Effector memory CD4-positive, alpha-beta T cell (primary cell): ENCODE results near the gene ABCG5.

Source experiments
- DNase-seq, 3 donors: peaks; one replicate each; pipeline ENCODE4 v3.0.0-alpha.2; 2020
- H3K27ac ChIP-seq: 2 replicates; pipeline ENCODE4 v1.7.0; 2013; ENCODE audit warnings: mild to moderate bottlenecking, low read length, moderate library complexity; ENCODE audit not compliant: insufficient read depth, poor library complexity, severe bottlenecking
- H3K27me3 ChIP-seq: replicated peaks from 2 replicates; pipeline ENCODE4 v1.7.0; 2013; ENCODE audit warnings: mild to moderate bottlenecking, low read length; ENCODE audit not compliant: insufficient read depth, control insufficient read depth, poor library complexity, severe bottlenecking
- H3K36me3 ChIP-seq: 2 replicates; pipeline ENCODE4 v1.7.0; 2013; ENCODE audit warnings: mild to moderate bottlenecking, low read length, moderate library complexity; ENCODE audit not compliant: control insufficient read depth, insufficient read depth
- H3K4me1 ChIP-seq: 2 replicates; pipeline ENCODE4 v1.7.0; 2013; ENCODE audit warnings: low read length, mild to moderate bottlenecking; ENCODE audit not compliant: control insufficient read depth, insufficient read depth, poor library complexity, severe bottlenecking
- H3K4me3 ChIP-seq: 2 replicates; pipeline ENCODE4 v1.7.0; 2013; ENCODE audit warnings: low read length, low read depth, mild to moderate bottlenecking; ENCODE audit not compliant: insufficient read depth, poor library complexity, severe bottlenecking
- H3K9me3 ChIP-seq: 2 replicates; pipeline ENCODE4 v1.7.0; 2013; ENCODE audit warnings: mild to moderate bottlenecking, low read length, moderate library complexity; ENCODE audit not compliant: control insufficient read depth

Gene ABCG5

DNA sequence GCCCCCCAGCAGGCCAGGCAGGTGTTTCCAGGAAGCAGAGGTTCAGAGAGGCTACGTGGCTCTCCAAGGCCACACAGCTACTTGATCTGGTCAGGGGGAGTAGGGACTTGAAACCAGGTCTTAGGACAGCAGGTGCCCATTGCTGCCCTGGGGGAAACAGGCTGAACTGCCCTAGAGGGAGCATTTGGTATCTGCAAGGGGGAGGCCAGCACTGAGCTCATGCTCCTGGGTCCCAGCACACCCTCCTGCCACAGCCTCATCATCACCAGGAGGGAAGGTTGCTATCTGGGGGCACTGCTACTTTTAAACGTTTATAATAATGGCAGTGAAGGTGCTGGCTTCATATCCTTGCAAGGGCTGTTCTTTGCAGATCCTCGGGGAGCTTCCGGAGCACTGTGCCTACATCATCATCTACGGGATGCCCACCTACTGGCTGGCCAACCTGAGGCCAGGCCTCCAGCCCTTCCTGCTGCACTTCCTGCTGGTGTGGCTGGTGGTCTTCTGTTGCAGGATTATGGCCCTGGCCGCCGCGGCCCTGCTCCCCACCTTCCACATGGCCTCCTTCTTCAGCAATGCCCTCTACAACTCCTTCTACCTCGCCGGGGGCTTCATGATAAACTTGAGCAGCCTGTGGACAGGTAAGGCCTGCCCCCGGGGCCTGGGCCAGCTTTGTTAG is 36.3 kb upstream of the ABCG5 start:
- Histone ChIP-seq H3K27ac (no peak overlapping the region), H3K4me1 (no peaks in the 10 kb centered on the region)

DNA sequence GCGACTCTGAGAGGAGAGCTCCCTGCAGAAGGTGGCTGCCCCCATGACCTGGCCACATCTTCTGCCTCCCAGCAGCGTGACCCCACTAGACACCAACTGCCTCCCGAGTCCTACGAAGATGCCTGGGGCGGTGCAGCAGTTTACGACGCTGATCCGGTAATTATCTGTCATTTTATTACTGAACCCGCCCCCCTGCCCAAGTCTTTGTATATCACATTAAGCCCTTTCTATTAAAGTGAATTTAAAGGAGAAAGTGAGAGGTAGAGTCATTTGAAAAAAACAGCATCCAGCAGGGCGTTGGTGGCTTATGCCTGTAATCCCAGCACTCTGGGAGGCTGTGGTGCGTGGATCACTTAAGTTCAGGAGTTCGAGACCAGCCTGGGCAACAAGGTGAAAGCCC is 33.5 kb upstream of the ABCG5 start:
- DNase-seq = no peak
- Histone ChIP-seq H3K9me3 (no peaks in the 10 kb centered on the region), H3K27me3 (no peaks in the 10 kb centered on the region), H3K4me1 (no peaks in the 10 kb centered on the region), H3K27ac (no peak overlapping the region), H3K36me3 (no peaks in the 10 kb centered on the region), H3K4me3 (no peak overlapping the region)

More for the DNA sequence above, 36.3 kb upstream of the ABCG5 start:
- H3K9me3 ChIP-seq = no peaks in the 10 kb centered on the region
- no peaks in the 10 kb centered on the region for H3K27me3 ChIP-seq
- H3K36me3 ChIP-seq = no peaks in the 10 kb centered on the region
- no peak for DNase-seq
- H3K4me3 ChIP-seq = no peak overlapping the region

GRCh38 chr2:43855292-43855691 is 16.7 kb upstream of the ABCG5 start:
- no peak overlapping the region for H3K4me3 ChIP-seq
- DNase-seq = no peak
- no peaks in the 10 kb centered on the region for H3K4me1 ChIP-seq
- H3K9me3 ChIP-seq = no peaks in the 10 kb centered on the region
- H3K27me3 ChIP-seq = peaks cover 4% of the 10 kb centered on the region
- no peak overlapping the region for H3K27ac ChIP-seq
- no peaks in the 10 kb centered on the region for H3K36me3 ChIP-seq

- Histone ChIP-seq H3K27ac (no peak overlapping the region), H3K9me3 (no peaks in the 10 kb centered on the region), H3K36me3 (no peaks in the 10 kb centered on the region), H3K4me3 (no peak overlapping the region), H3K4me1 (no peaks in the 10 kb centered on the region), H3K27me3 (peaks cover 4% of the 10 kb centered on the region)
- no peak for DNase-seq
These were observed 16.0 kb upstream of the ABCG5 start for GRCh38 chr2:43854671-43855070.

GRCh38 chr2:43853141-43854081 is 14.8 kb upstream of the ABCG5 start:
- Histone ChIP-seq H3K27me3 (peaks cover 4% of the 10 kb centered on the region), H3K27ac (no peak overlapping the region), H3K36me3 (no peaks in the 10 kb centered on the region), H3K4me1 (no peaks in the 10 kb centered on the region), H3K9me3 (no peaks in the 10 kb centered on the region), H3K4me3 (no peak overlapping the region)
- no peak for DNase-seq

GRCh38 chr2:43852196-43852730 is 13.6 kb upstream of the ABCG5 start:
- H3K36me3 ChIP-seq = no peaks in the 10 kb centered on the region
- no peak overlapping the region for H3K4me3 ChIP-seq
- H3K27ac ChIP-seq = no peak overlapping the region
- H3K9me3 ChIP-seq = no peaks in the 10 kb centered on the region
- peaks cover 4% of the 10 kb centered on the region for H3K27me3 ChIP-seq
- no peaks in the 10 kb centered on the region for H3K4me1 ChIP-seq
- no peak for DNase-seq

DNA sequence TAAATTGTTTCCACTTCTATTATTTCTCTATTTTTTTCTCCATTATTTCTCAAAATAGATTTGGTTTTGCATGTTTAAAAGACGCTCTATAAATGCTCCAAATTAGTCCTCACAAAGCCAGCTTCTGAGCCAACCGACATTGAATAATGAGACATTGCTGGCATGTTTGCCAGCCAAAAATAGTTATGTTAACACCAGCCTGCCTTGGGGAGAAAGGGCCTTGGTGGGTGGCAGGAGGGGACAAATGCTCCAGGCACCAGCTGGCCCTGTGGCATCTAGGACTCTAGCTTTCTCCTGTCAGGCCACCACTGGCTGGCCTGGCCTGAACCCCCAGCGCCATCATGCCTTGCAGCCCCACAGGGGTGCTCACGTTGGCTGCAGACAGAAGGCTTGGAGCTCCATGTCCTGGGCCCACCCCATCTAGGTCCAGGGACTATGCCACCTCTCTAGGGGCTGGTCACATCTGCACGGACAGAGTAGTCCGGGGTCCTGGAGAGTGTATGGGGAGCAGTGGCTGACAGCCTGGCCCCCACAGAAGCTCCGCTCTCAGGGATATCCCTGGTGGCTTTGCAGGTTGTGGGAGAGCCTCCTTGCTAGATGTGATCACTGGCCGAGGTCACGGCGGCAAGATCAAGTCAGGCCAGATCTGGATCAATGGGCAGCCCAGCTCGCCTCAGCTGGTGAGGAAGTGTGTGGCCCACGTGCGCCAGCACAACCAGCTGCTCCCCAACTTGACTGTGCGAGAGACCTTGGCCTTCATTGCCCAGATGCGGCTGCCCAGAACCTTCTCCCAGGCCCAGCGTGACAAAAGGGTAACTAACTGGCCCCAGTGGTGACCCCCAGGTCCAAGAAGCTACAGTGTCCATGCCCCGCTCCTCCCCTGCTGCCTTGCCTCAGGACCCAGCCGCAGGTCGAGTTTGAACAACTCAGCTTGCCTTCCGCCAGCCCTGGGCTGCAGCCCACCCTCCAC is 12.7 kb upstream of the ABCG5 start:
- H3K9me3 ChIP-seq = no peaks in the 10 kb centered on the region
- H3K27me3 ChIP-seq = peaks cover 4% of the 10 kb centered on the region
- no peak overlapping the region for H3K4me3 ChIP-seq
- H3K36me3 ChIP-seq = no peaks in the 10 kb centered on the region
- H3K27ac ChIP-seq = no peak overlapping the region
- DNase-seq = no peak
- no peaks in the 10 kb centered on the region for H3K4me1 ChIP-seq

- no peak overlapping the region for H3K27ac ChIP-seq
These were observed 9.6 kb upstream of the ABCG5 start for GRCh38 chr2:43848214-43848613.

GRCh38 chr2:43846140-43846793 is 7.6 kb upstream of the ABCG5 start:
- no peak overlapping the region for H3K27ac ChIP-seq
- DNase-seq = no peak
- no peaks in the 10 kb centered on the region for H3K9me3 ChIP-seq
- H3K36me3 ChIP-seq = no peaks in the 10 kb centered on the region
- no peaks in the 10 kb centered on the region for H3K27me3 ChIP-seq
- no peaks in the 10 kb centered on the region for H3K4me1 ChIP-seq
- no peak overlapping the region for H3K4me3 ChIP-seq

More at GRCh38 chr2:43848214-43848613, 9.6 kb upstream of the ABCG5 start:
- no peaks in the 10 kb centered on the region for H3K4me1 ChIP-seq
- H3K36me3 ChIP-seq = no peaks in the 10 kb centered on the region
- no peak for DNase-seq
- H3K9me3 ChIP-seq = no peaks in the 10 kb centered on the region
- H3K27me3 ChIP-seq = peaks cover 2% of the 10 kb centered on the region
- no peak overlapping the region for H3K4me3 ChIP-seq
